Suprapubic skin (tissue), 4 donors: ENCODE data around the gene SREK1IP1. TPM values are rescaled to one million over a fixed set of nuclear protein-coding genes. Genes with fewer than 3 reads are reported as not detected.
A peak's percentile ranks its signal among the peaks of the same experiment; 100 is the strongest.

Source experiments
- DNase-seq, 2 donors: peaks; one replicate each; pipeline ENCODE4 v3.0.0-alpha.2; 2019; ENCODE audit warnings: low spot score in 2 of 2
- H3K27ac ChIP-seq: fragments of 200-600 bp; sonication (generic); one replicate; pipeline ENCODE4 v1.5.1; 2019
- H3K27me3 ChIP-seq: fragments of 200-600 bp; sonication (generic); one replicate; pipeline ENCODE4 v1.5.1; 2019
- H3K36me3 ChIP-seq: fragments of 200-600 bp; sonication (generic); one replicate; pipeline ENCODE4 v1.5.1; 2019
- H3K4me1 ChIP-seq: fragments of 200-600 bp; sonication (generic); one replicate; pipeline ENCODE4 v1.5.1; 2019
- H3K4me3 ChIP-seq: fragments of 200-600 bp; sonication (generic); one replicate; pipeline ENCODE4 v1.5.1; 2019; ENCODE audit warnings: mild to moderate bottlenecking
- H3K9me3 ChIP-seq: fragments of 200-600 bp; sonication (generic); one replicate; pipeline ENCODE4 v1.5.1; 2019
- CTCF ChIP-seq, 2 donors: fragments of 200-600 bp in 1 of 2; fragments of 450-650 bp in 1 of 2; sonication (generic) in 1 of 2; IDR thresholded peaks; one replicate each; pipeline ENCODE4 v1.5.1; 2016 to 2019; ENCODE audit warnings: antibody characterized with exemption in 2 of 2, mild to moderate bottlenecking in 1 of 2, moderate library complexity in 1 of 2
- EP300 ChIP-seq: sonication (generic); formaldehyde crosslinking; IDR thresholded peaks from one replicate; pipeline ENCODE4 v1.6.1; 2017; ENCODE audit warnings: antibody characterized with exemption
- POLR2A ChIP-seq, 2 donors: fragments of 450-650 bp; IDR thresholded peaks; one replicate each; pipeline ENCODE4 v1.6.1; 2017; ENCODE audit warnings: antibody characterized with exemption in 2 of 2, mild to moderate bottlenecking in 2 of 2, moderate library complexity in 2 of 2
- POLR2AphosphoS5 ChIP-seq, 3 donors: sonication (generic); formaldehyde crosslinking; IDR thresholded peaks; one replicate each; pipeline ENCODE4 v1.6.1; 2017; ENCODE audit warnings: antibody characterized with exemption in 3 of 3
- WGBS: methylation state at CpG from one replicate; pipeline ENCODE4 v1.1.5; 2018; 5-methylcytosine and 5-hydroxymethylcytosine counted together
- total RNA-seq, 4 donors: library from RNA; depleted of rRNA; stranded (reverse); fragments of >200 nt; gene quantifications; one replicate each; pipeline ENCODE4 v1.1.0, GENCODE V29; 2016

The SREK1IP1 gene
- total RNA-seq, 4 donors from 2014 or later = 10.5 to 17.5 (median 11.4) TPM

- TF ChIP-seq POLR2AphosphoS5 (IDR thresholded peaks at IDR 0.05) = no peak
- TF ChIP-seq CTCF (IDR thresholded peaks at IDR 0.05) = no peak
- TF ChIP-seq EP300 = no peak
- TF ChIP-seq POLR2A (IDR thresholded peaks at IDR 0.05) = no peak
- no peak for DNase-seq
- H3K4me1 ChIP-seq = no peaks in the 10 kb centered on the region
- 94% methylated on average over 1 of the region's 1 CpG for WGBS
- no peak overlapping the region for H3K27ac ChIP-seq
- no peak overlapping the region for H3K4me3 ChIP-seq
- no peaks in the 10 kb centered on the region for H3K9me3 ChIP-seq
- no peaks in the 10 kb centered on the region for H3K27me3 ChIP-seq
- H3K36me3 ChIP-seq = peaks cover 6% of the 10 kb centered on the region
Observed at GRCh38 chr5:64790210-64790609, 21.7 kb upstream of the SREK1IP1 start.

- Histone ChIP-seq H3K27ac (no peak overlapping the region), H3K36me3 (peaks cover 6% of the 10 kb centered on the region), H3K9me3 (no peaks in the 10 kb centered on the region), H3K4me3 (no peak overlapping the region), H3K4me1 (no peaks in the 10 kb centered on the region), H3K27me3 (no peaks in the 10 kb centered on the region)
- TF ChIP-seq POLR2A (IDR thresholded peaks at IDR 0.05) (no peak), CTCF (IDR thresholded peaks at IDR 0.05) (no peak), POLR2AphosphoS5 (IDR thresholded peaks at IDR 0.05) (no peak), EP300 (no peak)
- no peak for DNase-seq
- 80% methylated on average over 3 of the region's 3 CpGs for WGBS
Observed at GRCh38 chr5:64789457-64789856, 21.0 kb upstream of the SREK1IP1 start.

GRCh38 chr5:64788156-64788555 lies 19.7 kb upstream of the SREK1IP1 start:
- Histone ChIP-seq H3K9me3 (no peaks in the 10 kb centered on the region), H3K27me3 (no peaks in the 10 kb centered on the region), H3K4me1 (no peaks in the 10 kb centered on the region), H3K4me3 (no peak overlapping the region), H3K36me3 (peaks cover 6% of the 10 kb centered on the region), H3K27ac (no peak overlapping the region)
- WGBS = 84% methylated on average over 2 of the region's 2 CpGs
- no peak for TF ChIP-seq POLR2AphosphoS5 (IDR thresholded peaks at IDR 0.05)
- TF ChIP-seq CTCF (IDR thresholded peaks at IDR 0.05) = no peak
- TF ChIP-seq POLR2A (IDR thresholded peaks at IDR 0.05) = no peak
- TF ChIP-seq EP300 = no peak
- DNase-seq = no peak

- Histone ChIP-seq H3K4me1 (no peaks in the 10 kb centered on the region), H3K27me3 (no peaks in the 10 kb centered on the region), H3K27ac (no peak overlapping the region), H3K4me3 (no peak overlapping the region), H3K9me3 (no peaks in the 10 kb centered on the region), H3K36me3 (peaks cover 6% of the 10 kb centered on the region)
- DNase-seq = no peak
- TF ChIP-seq CTCF (IDR thresholded peaks at IDR 0.05) (no peak), POLR2AphosphoS5 (IDR thresholded peaks at IDR 0.05) (no peak), POLR2A (IDR thresholded peaks at IDR 0.05) (no peak), EP300 (no peak)
- WGBS = 93% methylated on average over 2 of the region's 2 CpGs
Observed at GRCh38 chr5:64786372-64786771, 17.9 kb upstream of the SREK1IP1 start.

- Histone ChIP-seq H3K4me1 (no peaks in the 10 kb centered on the region), H3K4me3 (no peak overlapping the region), H3K9me3 (no peaks in the 10 kb centered on the region), H3K27ac (no peak overlapping the region), H3K27me3 (no peaks in the 10 kb centered on the region), H3K36me3 (peaks cover 11% of the 10 kb centered on the region)
- 5% methylated on average over 3 of the region's 3 CpGs for WGBS
- DNase-seq = peak; percentile 75 to 85
- TF ChIP-seq POLR2A (IDR thresholded peaks at IDR 0.05) = no peak
- TF ChIP-seq CTCF (IDR thresholded peaks at IDR 0.05) = peak; percentile 64 to 65
- no peak for TF ChIP-seq POLR2AphosphoS5 (IDR thresholded peaks at IDR 0.05)
- TF ChIP-seq EP300 = no peak
Observed at GRCh38 chr5:64784451-64785025, 16.0 kb upstream of the SREK1IP1 start.
